Thyroid gland (tissue), 4 donors: ENCODE results near the gene COBLL1.

Experiments
- CTCF ChIP-seq, 6 experiments: fragments of 200-600 bp in 3 of 6; fragments of 450-650 bp in 3 of 6; sonication (generic) in 3 of 6; IDR thresholded peaks; one replicate each; pipeline ENCODE4 v1.5.1; 2016 to 2019; ENCODE audit warnings: antibody characterized with exemption in 6 of 6, mild to moderate bottlenecking in 2 of 6, inconsistent platforms in 1 of 6, moderate library complexity in 1 of 6
- POLR2A ChIP-seq, 2 donors: fragments of 450-650 bp; IDR thresholded peaks; one replicate each; pipeline ENCODE4 v1.6.1; 2017; ENCODE audit warnings: antibody characterized with exemption in 2 of 2, mild to moderate bottlenecking in 2 of 2, moderate library complexity in 1 of 2

- TF ChIP-seq CTCF (IDR thresholded peaks at IDR 0.05) (no peak), POLR2A (IDR thresholded peaks at IDR 0.05) (no peak)
Observed at GRCh38 chr2:164859251-164859818, 17.7 kb upstream of the COBLL1 start.
